Measurements from ENCODE around the gene MEIS1. TPM values are rescaled to one million over a fixed set of nuclear protein-coding genes. Genes with fewer than 3 reads are reported as not detected.

MEIS1 gene
- total RNA-seq, 1 experiment from 2014 or later = 11.5 TPM

DNA sequence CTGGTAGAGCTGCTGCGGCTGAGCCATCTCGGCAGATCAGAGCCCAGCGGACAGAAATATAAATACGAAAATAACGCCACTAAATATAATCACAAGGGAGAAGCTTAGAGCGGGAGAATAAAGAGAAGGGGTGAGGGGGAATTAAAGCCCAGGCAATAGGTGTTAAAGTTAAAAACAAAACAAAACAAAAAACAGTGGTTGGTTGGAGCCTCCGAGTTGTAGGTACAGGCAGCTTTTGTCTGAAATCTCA is 1.3 kb upstream of the MEIS1 start:
- no TSS peak for BruUV-seq (replicated peaks)
- no peaks in the 10 kb centered on the region for H3K27me3 Mint-ChIP-seq (ENCODE audit: unreplicated experiment)

DNA sequence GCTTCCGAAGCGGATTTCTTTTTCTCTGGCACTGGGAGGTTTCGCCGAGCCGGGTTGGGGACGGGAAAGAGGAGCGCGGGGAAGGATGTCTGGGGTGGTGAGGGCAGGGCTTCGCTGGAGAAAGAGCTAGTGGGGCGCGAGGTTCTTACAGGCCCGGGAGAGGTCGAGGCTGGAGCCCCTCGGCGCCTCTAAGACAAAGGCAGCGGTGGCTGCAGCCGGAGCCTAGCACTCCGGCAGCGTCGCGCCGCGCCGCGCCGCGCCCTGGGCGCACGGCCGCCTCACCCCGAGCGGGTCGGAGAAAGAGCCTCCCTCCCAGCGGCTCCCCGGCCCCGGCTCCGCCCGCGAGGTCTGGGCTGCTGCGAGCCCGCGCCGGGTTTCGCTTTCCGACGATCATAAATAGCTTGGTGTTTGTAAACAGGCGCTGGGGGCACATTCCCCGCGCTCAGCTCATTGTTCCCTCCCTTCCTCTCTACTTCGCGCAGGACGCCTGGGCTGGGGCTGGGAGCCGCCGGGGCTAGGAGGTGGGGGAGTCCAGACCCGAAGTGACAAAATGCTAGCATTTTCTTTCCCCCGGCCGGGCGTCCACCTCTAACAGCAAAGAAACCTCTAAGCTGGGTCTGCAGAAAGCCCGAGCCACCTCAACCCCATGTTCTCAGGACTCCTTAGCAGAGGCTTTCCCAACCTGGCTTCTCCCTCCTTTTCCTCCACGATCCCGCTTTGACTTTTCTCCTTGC is 813 bp upstream of the MEIS1 start:
- H3K27me3 Mint-ChIP-seq (ENCODE audit: unreplicated experiment) = no peaks in the 10 kb centered on the region
- no TSS peak for BruUV-seq (replicated peaks)
- H3K36me3 Mint-ChIP-seq (ENCODE audit: insufficient read depth, unreplicated experiment) = peaks cover 35% of the 10 kb centered on the region
- TF ChIP-seq, protein P1, sequence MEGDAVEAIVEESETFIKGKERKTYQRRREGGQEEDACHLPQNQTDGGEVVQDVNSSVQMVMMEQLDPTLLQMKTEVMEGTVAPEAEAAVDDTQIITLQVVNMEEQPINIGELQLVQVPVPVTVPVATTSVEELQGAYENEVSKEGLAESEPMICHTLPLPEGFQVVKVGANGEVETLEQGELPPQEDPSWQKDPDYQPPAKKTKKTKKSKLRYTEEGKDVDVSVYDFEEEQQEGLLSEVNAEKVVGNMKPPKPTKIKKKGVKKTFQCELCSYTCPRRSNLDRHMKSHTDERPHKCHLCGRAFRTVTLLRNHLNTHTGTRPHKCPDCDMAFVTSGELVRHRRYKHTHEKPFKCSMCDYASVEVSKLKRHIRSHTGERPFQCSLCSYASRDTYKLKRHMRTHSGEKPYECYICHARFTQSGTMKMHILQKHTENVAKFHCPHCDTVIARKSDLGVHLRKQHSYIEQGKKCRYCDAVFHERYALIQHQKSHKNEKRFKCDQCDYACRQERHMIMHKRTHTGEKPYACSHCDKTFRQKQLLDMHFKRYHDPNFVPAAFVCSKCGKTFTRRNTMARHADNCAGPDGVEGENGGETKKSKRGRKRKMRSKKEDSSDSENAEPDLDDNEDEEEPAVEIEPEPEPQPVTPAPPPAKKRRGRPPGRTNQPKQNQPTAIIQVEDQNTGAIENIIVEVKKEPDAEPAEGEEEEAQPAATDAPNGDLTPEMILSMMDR (IDR thresholded peaks at IDR 0.05; ENCODE audit: unreplicated experiment) = no peak
- peak overlapping the region; percentile 75 for H3K27ac Mint-ChIP-seq (ENCODE audit: unreplicated experiment)
- DNase-seq = peak; percentile 66
- CTCF ChIA-PET = interaction anchor here (0.8 to 2.1 kb wide), 4 partner anchors 142 to 1597 kb away, joined by 3 to 13 read pairs (median 3); no protein-coding TSS in a partner anchor
- H3K4me3 Mint-ChIP-seq (ENCODE audit: low read depth, unreplicated experiment) = peak overlapping the region; percentile 74
- H3K4me1 Mint-ChIP-seq (ENCODE audit: low read depth, unreplicated experiment) = peaks cover 19% of the 10 kb centered on the region
- H3K9me3 Mint-ChIP-seq (ENCODE audit: low read depth, unreplicated experiment) = no peaks in the 10 kb centered on the region
- intact Hi-C loops (cut with micrococcal nuclease; ENCODE audit: unreplicated experiment) = loop anchor here (1.0 to 10.0 kb wide), 6 partner anchors 139 to 1413 kb away; partner anchors contain the start of gene ETAA1

More for the DNA sequence above, 1.3 kb upstream of the MEIS1 start:
- H3K36me3 Mint-ChIP-seq (ENCODE audit: insufficient read depth, unreplicated experiment) = peaks cover 35% of the 10 kb centered on the region
- H3K27ac Mint-ChIP-seq (ENCODE audit: unreplicated experiment) = peak overlapping the region; percentile 75
- H3K9me3 Mint-ChIP-seq (ENCODE audit: low read depth, unreplicated experiment) = no peaks in the 10 kb centered on the region
- CTCF ChIA-PET = interaction anchor here (0.8 to 2.1 kb wide), 3 partner anchors 142 to 1598 kb away, joined by 3 to 13 read pairs (median 3); no protein-coding TSS in a partner anchor
- DNase-seq = no peak
- peaks cover 19% of the 10 kb centered on the region for H3K4me1 Mint-ChIP-seq (ENCODE audit: low read depth, unreplicated experiment)
- intact Hi-C loops (cut with micrococcal nuclease; ENCODE audit: unreplicated experiment) = loop anchor here (5.0 to 10.0 kb wide), 5 partner anchors 784 to 1414 kb away; partner anchors contain the start of gene ETAA1
- TF ChIP-seq, protein P1 (IDR thresholded peaks at IDR 0.05; ENCODE audit: unreplicated experiment) = no peak
- peak overlapping the region; percentile 74 for H3K4me3 Mint-ChIP-seq (ENCODE audit: low read depth, unreplicated experiment)

GRCh38 chr2:66435549-66435875 is 587 bp downstream of the MEIS1 start:
- BruUV-seq (replicated peaks) = no TSS peak
- no peaks in the 10 kb centered on the region for H3K9me3 Mint-ChIP-seq (ENCODE audit: low read depth, unreplicated experiment)
- intact Hi-C loops (cut with micrococcal nuclease; ENCODE audit: unreplicated experiment) = loop anchor here (5.0 to 10.0 kb wide), 4 partner anchors 62 to 889 kb away; no protein-coding TSS in a partner anchor
- CTCF ChIA-PET = interaction anchor here (0.5 to 0.9 kb wide), 5 partner anchors 33 to 764 kb away, joined by 3 to 9 read pairs (median 5); no protein-coding TSS in a partner anchor
- no peaks in the 10 kb centered on the region for H3K27me3 Mint-ChIP-seq (ENCODE audit: unreplicated experiment)
- peaks cover 15% of the 10 kb centered on the region for H3K4me1 Mint-ChIP-seq (ENCODE audit: low read depth, unreplicated experiment)
- no peak for DNase-seq
- H3K4me3 Mint-ChIP-seq (ENCODE audit: low read depth, unreplicated experiment) = peak overlapping the region; percentile 74
- peak overlapping the region; percentile 75 for H3K27ac Mint-ChIP-seq (ENCODE audit: unreplicated experiment)
- TF ChIP-seq, protein P1 (IDR thresholded peaks at IDR 0.05; ENCODE audit: unreplicated experiment) = no peak
- H3K36me3 Mint-ChIP-seq (ENCODE audit: insufficient read depth, unreplicated experiment) = peaks cover 35% of the 10 kb centered on the region

- BruUV-seq (replicated peaks) = no TSS peak
- Mint-ChIP-seq H3K27ac (ENCODE audit: unreplicated experiment) (peak overlapping the region; percentile 75), H3K4me1 (ENCODE audit: low read depth, unreplicated experiment) (peaks cover 11% of the 10 kb centered on the region), H3K4me3 (ENCODE audit: low read depth, unreplicated experiment) (peak overlapping the region; percentile 74), H3K27me3 (ENCODE audit: unreplicated experiment) (no peaks in the 10 kb centered on the region), H3K36me3 (ENCODE audit: insufficient read depth, unreplicated experiment) (peaks cover 35% of the 10 kb centered on the region), H3K9me3 (ENCODE audit: low read depth, unreplicated experiment) (no peaks in the 10 kb centered on the region)
- no peak for DNase-seq
- intact Hi-C loops (cut with micrococcal nuclease; ENCODE audit: unreplicated experiment) = loop anchor here (5.0 to 10.0 kb wide), 4 partner anchors 61 to 889 kb away; no protein-coding TSS in a partner anchor
- CTCF ChIA-PET = interaction anchor here (0.7 to 0.8 kb wide), 2 partner anchors 32 to 140 kb away, joined by 3 to 8 read pairs; no protein-coding TSS in a partner anchor
- TF ChIP-seq, protein P1 (IDR thresholded peaks at IDR 0.05; ENCODE audit: unreplicated experiment) = no peak
Observed at GRCh38 chr2:66435963-66436362, 1.0 kb downstream of the MEIS1 start.

Measured in Calu3 (cell line).